BLaER1 treated with 17β-estradiol and CSF1 and Interleukin-3, amounts not matched to agents 10 nM and 100 nM (cell line): ENCODE data around the gene THAP8.

Experiments used
- H3K27ac ChIP-seq, 11 experiments: shearing (Covaris generic); formaldehyde crosslinking; 2 replicates each; pipeline ENCODE4 v1.8.1; 2022
- H3K27me3 ChIP-seq, 11 experiments: shearing (Covaris generic); formaldehyde crosslinking; 2 replicates each; pipeline ENCODE4 v1.8.1; 2022
- H3K36me3 ChIP-seq, 11 experiments: shearing (Covaris generic); formaldehyde crosslinking; 2 replicates each; pipeline ENCODE4 v1.8.1; 2022
- H3K4me1 ChIP-seq, 10 experiments: shearing (Covaris generic); formaldehyde crosslinking; 2 replicates each; pipeline ENCODE4 v1.8.1; 2022
- H3K4me2 ChIP-seq, 11 experiments: shearing (Covaris generic); formaldehyde crosslinking; 2 replicates each; pipeline ENCODE4 v1.8.1; 2022
- H3K4me3 ChIP-seq, 10 experiments: shearing (Covaris generic); formaldehyde crosslinking; 2 replicates each; pipeline ENCODE4 v1.8.1; 2022
- H3K9ac ChIP-seq, 11 experiments: shearing (Covaris generic); formaldehyde crosslinking; 2 replicates each; pipeline ENCODE4 v1.8.1; 2022
- H3K9me3 ChIP-seq, 11 experiments: shearing (Covaris generic); formaldehyde crosslinking; replicated peaks in 1 of 11; 2 replicates each; pipeline ENCODE4 v1.8.1; 2022
- H4K20me1 ChIP-seq, 11 experiments: shearing (Covaris generic); formaldehyde crosslinking; 2 replicates each; pipeline ENCODE4 v1.8.1; 2022
- Cebpa-rat ChIP-seq, 11 experiments: shearing (Covaris generic); IDR thresholded peaks; 2 replicates each; pipeline ENCODE4 v1.8.1; 2022

Gene THAP8

GRCh38 chr19:36026091-36026876, 27.8 kb downstream of the THAP8 start:
- no peaks in the 10 kb centered on the region for H3K9me3 ChIP-seq
- no peaks in the 10 kb centered on the region for H3K4me1 ChIP-seq
- no peaks in the 10 kb centered on the region; a peak in 2 of 22 replicates for H4K20me1 ChIP-seq
- H3K9ac ChIP-seq = no peak overlapping the region
- H3K4me2 ChIP-seq = no peak overlapping the region
- H3K4me3 ChIP-seq = no peak overlapping the region
- no peaks in the 10 kb centered on the region for H3K27me3 ChIP-seq
- no peak overlapping the region for H3K27ac ChIP-seq
- peaks cover 0 to 44% (median 27%) of the 10 kb centered on the region in 11 experiments; a peak in 17 of 22 replicates for H3K36me3 ChIP-seq
- no peak for TF ChIP-seq Cebpa-rat (IDR thresholded peaks at IDR 0.05)

GRCh38 chr19:36025541-36025940, 28.5 kb downstream of the THAP8 start:
- Histone ChIP-seq H4K20me1 (no peaks in the 10 kb centered on the region; a peak in 2 of 22 replicates), H3K4me2 (no peak overlapping the region), H3K27me3 (no peaks in the 10 kb centered on the region), H3K36me3 (peaks cover 0 to 51% (median 31%) of the 10 kb centered on the region in 11 experiments; a peak in 17 of 22 replicates), H3K9me3 (no peaks in the 10 kb centered on the region), H3K9ac (no peak overlapping the region), H3K27ac (no peak overlapping the region), H3K4me1 (no peaks in the 10 kb centered on the region), H3K4me3 (no peak overlapping the region)
- TF ChIP-seq Cebpa-rat (IDR thresholded peaks at IDR 0.05) = no peak

GRCh38 chr19:36023432-36023831, 30.7 kb downstream of the THAP8 start:
- no peak for TF ChIP-seq Cebpa-rat (IDR thresholded peaks at IDR 0.05)
- Histone ChIP-seq H3K4me2 (no peak overlapping the region), H3K4me1 (no peaks in the 10 kb centered on the region), H3K4me3 (no peak overlapping the region), H4K20me1 (no peaks in the 10 kb centered on the region; a peak in 2 of 22 replicates), H3K9ac (no peak overlapping the region), H3K9me3 (no peaks in the 10 kb centered on the region), H3K27ac (no peak overlapping the region), H3K36me3 (peaks cover 0 to 68% (median 31%) of the 10 kb centered on the region in 11 experiments; a peak in 17 of 22 replicates), H3K27me3 (no peaks in the 10 kb centered on the region)

GRCh38 chr19:36019061-36019670, 34.9 kb downstream of the THAP8 start:
- H3K4me2 ChIP-seq = no peak overlapping the region
- H3K4me3 ChIP-seq = no peak overlapping the region
- H3K27me3 ChIP-seq = no peaks in the 10 kb centered on the region
- no peaks in the 10 kb centered on the region; a peak in 1 of 22 replicates for H4K20me1 ChIP-seq
- no peak overlapping the region for H3K9ac ChIP-seq
- no peak for TF ChIP-seq Cebpa-rat (IDR thresholded peaks at IDR 0.05)
- H3K36me3 ChIP-seq = peaks cover 0 to 66% (median 23%) of the 10 kb centered on the region in 11 experiments; a peak in 17 of 22 replicates
- H3K27ac ChIP-seq = no peak overlapping the region
- peaks cover 9 to 11% (median 10%) of the 10 kb centered on the region in 10 experiments for H3K4me1 ChIP-seq
- no peaks in the 10 kb centered on the region for H3K9me3 ChIP-seq

- peak within 1 kb of the TSS; percentile 71 to 82 (median 78) for H3K4me3 ChIP-seq
- peak within 1 kb of the TSS; percentile 73 to 85 (median 82) for H3K27ac ChIP-seq
- TF ChIP-seq Cebpa-rat (IDR thresholded peaks at IDR 0.05) = no peak
- H3K4me2 ChIP-seq = peak within 1 kb of the TSS; percentile 88 to 99 (median 95)
- peaks cover 0 to 8% (median under 1%) of the 10 kb centered on the region in 11 experiments; a peak in 12 of 22 replicates for H3K27me3 ChIP-seq
- peaks cover 18 to 28% (median 20%) of the 10 kb centered on the region in 10 experiments for H3K4me1 ChIP-seq
- peaks cover 0 to 23% (median 0%) of the 10 kb centered on the region in 11 experiments; a peak in 6 of 22 replicates for H3K36me3 ChIP-seq
- H4K20me1 ChIP-seq = no peaks in the 10 kb centered on the region; a peak in 1 of 22 replicates
- H3K9me3 ChIP-seq = no peaks in the 10 kb centered on the region
- H3K9ac ChIP-seq = peak within 1 kb of the TSS; percentile 79 to 89 (median 84)
Observed at GRCh38 chr19:36014012-36014924, 39.8 kb downstream of the THAP8 start, which contains the start of gene ALKBH6. Gene ALKBH6, minus strand, starts transcription at chr19:36014213. Its CDS starts 816 bp downstream, at chr19:36013397.

GRCh38 chr19:36013280-36014011, 40.6 kb downstream of the THAP8 start:
- H3K36me3 ChIP-seq = peaks cover 0 to 15% (median 0%) of the 10 kb centered on the region in 11 experiments; a peak in 6 of 22 replicates

GRCh38 chr19:36010402-36010801, 43.7 kb downstream of the THAP8 start:
- Histone ChIP-seq H3K9ac (no peak overlapping the region), H3K4me2 (no peak overlapping the region), H3K4me1 (peaks cover 18 to 31% (median 21%) of the 10 kb centered on the region in 10 experiments), H3K4me3 (no peak overlapping the region), H3K9me3 (no peaks in the 10 kb centered on the region), H3K36me3 (no peaks in the 10 kb centered on the region; a peak in 1 of 22 replicates), H4K20me1 (peaks cover 0 to 6% (median 0%) of the 10 kb centered on the region in 11 experiments; a peak in 3 of 22 replicates), H3K27ac (no peak overlapping the region), H3K27me3 (peaks cover 0 to 20% (median 10%) of the 10 kb centered on the region in 11 experiments; a peak in 14 of 22 replicates)
- TF ChIP-seq Cebpa-rat (IDR thresholded peaks at IDR 0.05) = no peak

More at GRCh38 chr19:36013280-36014011, 40.6 kb downstream of the THAP8 start:
- peak overlapping the region; percentile 73 to 85 (median 82) for H3K27ac ChIP-seq
- peak overlapping the region; percentile 71 to 82 (median 78) for H3K4me3 ChIP-seq
- peaks cover 0 to 16% (median 9%) of the 10 kb centered on the region in 11 experiments; a peak in 14 of 22 replicates for H3K27me3 ChIP-seq
- no peaks in the 10 kb centered on the region; a peak in 1 of 22 replicates for H4K20me1 ChIP-seq
- no peak for TF ChIP-seq Cebpa-rat (IDR thresholded peaks at IDR 0.05)
- peaks cover 18 to 32% (median 21%) of the 10 kb centered on the region in 10 experiments for H3K4me1 ChIP-seq
- peak overlapping the region; percentile 79 to 89 (median 84) for H3K9ac ChIP-seq
- H3K4me2 ChIP-seq = peak overlapping the region; percentile 88 to 99 (median 95)
- H3K9me3 ChIP-seq = no peaks in the 10 kb centered on the region
